Pancreas (tissue), 10 donors: ENCODE results near the gene NR2F6. TPM values are rescaled to one million over a fixed set of nuclear protein-coding genes. Genes with fewer than 3 reads are reported as not detected.
A peak's percentile ranks its signal among the peaks of the same experiment; 100 is the strongest.

Source experiments
- ATAC-seq, 4 donors: fragments of 200-7000 bp; cut with Tn5 transposase; one replicate each; pipeline versions ENCODE4 v1.8.0 to v1.9.1; 2020; ENCODE audit warnings: mild to moderate bottlenecking in 4 of 4, moderate library complexity in 4 of 4
- DNase-seq, 6 donors: peaks; one replicate each; pipeline ENCODE4 v3.0.0-alpha.2; 2020
- FAIRE-seq: peaks from 2 replicates; lab custom pipeline; 2012; peaks lifted over from hg19 to GRCh38; lab: Jason Lieb, UNC
- H3K27ac ChIP-seq, 4 donors: fragments of 200-600 bp; sonication (generic); 1 replicate in 3 of 4; 2 replicates in 1 of 4; pipeline versions ENCODE4 v1.5.0 to v1.8.0; 2020
- H3K27me3 ChIP-seq, 4 donors: fragments of 200-600 bp; one replicate each; pipeline ENCODE4 v1.8.0; 2021
- H3K36me3 ChIP-seq, 3 donors: fragments of 200-600 bp; sonication (generic) in 1 of 3; one replicate each; pipeline versions ENCODE4 v1.5.0 to v1.8.0; 2020 to 2021
- H3K4me1 ChIP-seq, 3 donors: fragments of 200-600 bp; one replicate each; pipeline ENCODE4 v1.8.0; 2021
- H3K4me3 ChIP-seq, 4 donors: fragments of 200-600 bp; sonication (generic) in 2 of 4; one replicate each; pipeline versions ENCODE4 v1.5.0 to v1.8.0; 2020 to 2021
- H3K9me3 ChIP-seq, 4 donors: fragments of 200-600 bp; one replicate each; pipeline ENCODE4 v1.8.0; 2021
- WGBS, 2 donors: extraction: QIAGEN DNeasy Blood & Tissue Kit; methylation state at CpG; one replicate each; pipeline ENCODE4 v1.1.7; 2013; 5-methylcytosine and 5-hydroxymethylcytosine counted together
- intact Hi-C, 3 donors: fragments of 100-400 bp; cut with DNase I; formaldehyde crosslinking; loops; one replicate each; pipeline versions ENCODE4 v1.11.1 to v1.14.2; 2022
- polyA plus RNA-seq, 2 donors: library from polyadenylated mRNA; stranded (reverse); fragments of 200-250 nt; gene quantifications; one replicate each; pipeline ENCODE4 v1.2.3, GENCODE V29; 2013
- total RNA-seq, 6 donors: library from RNA; stranded (reverse); fragmentation: NEBNext Ultra II Directional in 4 of 6; extraction: Animal tissue kit (Norgen Biotek cat#: 25700) in 4 of 6; gene quantifications; one replicate each; pipeline versions ENCODE4 v1.2.1 to v1.2.4, GENCODE V29; 2021 to 2023
- TF ChIP-seq, protein P1 (sequence below), 4 donors: fragments of 200-600 bp; sonication (generic) in 3 of 4; IDR thresholded peaks; one replicate each; pipeline versions ENCODE4 v1.5.0 to v1.8.0; 2021; ENCODE audit warnings: antibody characterized with exemption in 4 of 4
- donor health status: healthy with polysubstance abuse.
- donor health status: DM: no; HTN: no; CAD: no; lungs with moderate emphysema.
- donor health status: DM: no; HTN: no; CAD: no.
- donor health status: control.
- donor health status: control.
- donor health status: Bipolar disorder and iron deficiency.
- donor health status: DM: yes; HTN: yes; CAD: no.
- donor health status: DM: no; HTN: no; CAD: no.
- donor health status: DM: no; HTN: no; CAD: no.
- donor health status: DM: yes; HTN: yes; CAD: no.

NR2F6 gene
- total and polyA plus RNA-seq, 8 donors = 21.3 to 51.2 (median 34.6) TPM

DNA sequence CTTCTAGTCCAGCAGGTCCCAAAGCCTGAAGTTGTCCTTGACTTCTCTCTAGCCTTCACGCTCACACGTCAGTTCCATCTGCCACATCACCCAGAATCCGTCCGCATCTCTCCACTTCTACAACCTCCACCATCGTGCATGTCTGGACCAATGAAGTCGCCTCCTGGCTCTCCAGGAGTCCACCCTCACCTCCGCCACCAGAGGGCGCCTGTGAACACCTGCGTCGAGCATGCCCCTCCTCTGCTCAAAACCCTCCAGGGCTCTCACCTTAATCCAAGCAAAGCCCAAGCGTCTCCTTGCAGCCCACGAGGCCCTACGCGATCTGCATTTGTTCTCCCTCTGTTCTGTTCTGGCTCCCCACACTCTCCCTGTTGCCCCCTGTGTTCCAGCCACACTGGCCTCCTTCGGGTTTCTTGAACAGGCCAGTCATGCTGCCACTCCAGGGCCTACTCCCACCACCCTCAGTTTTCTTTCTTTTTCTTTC, 15.2 kb upstream of the NR2F6 start:
- intact Hi-C loops = no loop called here
- no peak overlapping the region for H3K4me3 ChIP-seq
- ATAC-seq (peak; percentile 92 to 95 (median 93)), FAIRE-seq (no peak), DNase-seq (peak; percentile 82 to 95 (median 91))
- no peaks in the 10 kb centered on the region for H3K36me3 ChIP-seq
- TF ChIP-seq, protein P1, sequence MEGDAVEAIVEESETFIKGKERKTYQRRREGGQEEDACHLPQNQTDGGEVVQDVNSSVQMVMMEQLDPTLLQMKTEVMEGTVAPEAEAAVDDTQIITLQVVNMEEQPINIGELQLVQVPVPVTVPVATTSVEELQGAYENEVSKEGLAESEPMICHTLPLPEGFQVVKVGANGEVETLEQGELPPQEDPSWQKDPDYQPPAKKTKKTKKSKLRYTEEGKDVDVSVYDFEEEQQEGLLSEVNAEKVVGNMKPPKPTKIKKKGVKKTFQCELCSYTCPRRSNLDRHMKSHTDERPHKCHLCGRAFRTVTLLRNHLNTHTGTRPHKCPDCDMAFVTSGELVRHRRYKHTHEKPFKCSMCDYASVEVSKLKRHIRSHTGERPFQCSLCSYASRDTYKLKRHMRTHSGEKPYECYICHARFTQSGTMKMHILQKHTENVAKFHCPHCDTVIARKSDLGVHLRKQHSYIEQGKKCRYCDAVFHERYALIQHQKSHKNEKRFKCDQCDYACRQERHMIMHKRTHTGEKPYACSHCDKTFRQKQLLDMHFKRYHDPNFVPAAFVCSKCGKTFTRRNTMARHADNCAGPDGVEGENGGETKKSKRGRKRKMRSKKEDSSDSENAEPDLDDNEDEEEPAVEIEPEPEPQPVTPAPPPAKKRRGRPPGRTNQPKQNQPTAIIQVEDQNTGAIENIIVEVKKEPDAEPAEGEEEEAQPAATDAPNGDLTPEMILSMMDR (IDR thresholded peaks at IDR 0.05) = peak; percentile 83 to 93 (median 87)
- H3K27me3 ChIP-seq = no peaks in the 10 kb centered on the region
- H3K9me3 ChIP-seq = no peaks in the 10 kb centered on the region
- H3K4me1 ChIP-seq = peaks cover 4 to 19% (median 9%) of the 10 kb centered on the region in 3 donors
- 9 to 10% methylated on average over 15 of the region's 15 CpGs for WGBS, 2 donors
- peak overlapping the region in 3 of 4 donors; percentile 51 to 66 (median 54) for H3K27ac ChIP-seq

DNA sequence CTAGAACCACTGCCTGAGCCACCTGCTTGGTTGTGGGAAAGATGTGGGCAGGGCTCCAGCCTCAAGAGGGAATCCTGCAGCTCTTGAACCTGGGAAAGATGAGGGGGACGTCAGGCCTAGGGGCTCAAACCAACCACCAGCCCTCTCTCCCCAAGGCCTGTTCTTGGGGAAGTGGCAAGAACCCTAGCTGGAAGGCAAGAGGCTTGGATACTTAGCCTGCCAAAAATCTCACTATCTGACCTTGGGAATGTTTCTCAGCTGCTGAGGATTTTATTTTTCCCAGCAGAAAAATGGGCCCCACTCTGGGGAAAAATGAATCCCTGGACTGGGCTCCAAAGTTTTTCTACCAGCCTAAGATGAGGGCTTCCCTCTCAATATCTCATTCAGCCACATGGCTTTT, 14.2 kb upstream of the NR2F6 start:
- WGBS, 2 donors = 26 to 28% methylated on average over 1 of the region's 1 CpG
- no peaks in the 10 kb centered on the region for H3K9me3 ChIP-seq
- peak in 3 of 6 donors; percentile 46 to 67 (median 63) for DNase-seq
- peaks cover 4 to 22% (median 9%) of the 10 kb centered on the region in 3 donors for H3K4me1 ChIP-seq
- H3K27ac ChIP-seq = peak overlapping the region; percentile 54 to 66 (median 58)
- TF ChIP-seq, protein P1 (IDR thresholded peaks at IDR 0.05) = no peak
- no peak for FAIRE-seq
- intact Hi-C loops = no loop called here
- H3K4me3 ChIP-seq = peak overlapping the region in 1 of 4 donors; percentile 6
- no peaks in the 10 kb centered on the region for H3K36me3 ChIP-seq
- peak; percentile 68 to 76 (median 70) for ATAC-seq
- H3K27me3 ChIP-seq = no peaks in the 10 kb centered on the region

DNA sequence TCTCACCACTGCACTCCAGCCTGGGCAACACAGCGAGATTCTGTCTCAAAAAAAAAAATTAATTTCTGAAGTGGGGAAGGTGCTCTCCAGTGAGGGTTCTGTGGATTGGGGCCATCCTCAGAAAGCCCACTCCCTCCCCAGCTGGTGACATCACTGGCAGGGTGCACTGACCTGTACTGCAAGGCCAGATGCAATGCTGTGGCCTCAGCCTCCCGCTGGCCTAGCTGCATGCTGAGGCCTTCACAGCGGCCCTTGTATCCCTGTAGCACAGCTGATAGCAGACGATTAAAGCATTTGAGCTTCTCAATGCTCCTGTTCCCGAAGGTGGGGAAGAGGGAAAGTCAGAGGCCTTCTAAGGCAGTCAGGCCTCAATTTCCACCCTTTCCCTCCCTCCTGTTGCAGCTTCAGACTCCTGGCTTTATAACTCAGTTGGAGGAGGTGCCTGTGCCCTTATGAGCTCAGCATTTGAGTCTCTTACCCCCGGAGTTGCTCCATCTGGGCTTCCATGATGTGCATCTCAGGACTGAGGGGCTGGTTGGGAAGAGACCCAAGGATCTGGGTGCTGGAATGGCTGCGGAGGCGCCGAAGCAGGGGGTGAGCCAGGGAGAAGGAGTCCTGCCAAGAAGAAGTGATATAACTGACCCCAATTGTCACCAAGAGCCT, 13.5 kb upstream of the NR2F6 start:
- ATAC-seq (no peak), FAIRE-seq (no peak), DNase-seq (peak in 1 of 6 donors; percentile 51)
- H3K36me3 ChIP-seq = no peaks in the 10 kb centered on the region
- intact Hi-C loops = no loop called here
- no peaks in the 10 kb centered on the region for H3K9me3 ChIP-seq
- H3K4me3 ChIP-seq = peak overlapping the region in 1 of 4 donors; percentile 6
- WGBS, 2 donors = 49 to 72% methylated on average over 9 of the region's 9 CpGs
- TF ChIP-seq, protein P1 (IDR thresholded peaks at IDR 0.05) = no peak
- H3K27me3 ChIP-seq = no peaks in the 10 kb centered on the region
- peaks cover 4 to 22% (median 9%) of the 10 kb centered on the region in 3 donors for H3K4me1 ChIP-seq
- peak overlapping the region; percentile 54 to 66 (median 58) for H3K27ac ChIP-seq

DNA sequence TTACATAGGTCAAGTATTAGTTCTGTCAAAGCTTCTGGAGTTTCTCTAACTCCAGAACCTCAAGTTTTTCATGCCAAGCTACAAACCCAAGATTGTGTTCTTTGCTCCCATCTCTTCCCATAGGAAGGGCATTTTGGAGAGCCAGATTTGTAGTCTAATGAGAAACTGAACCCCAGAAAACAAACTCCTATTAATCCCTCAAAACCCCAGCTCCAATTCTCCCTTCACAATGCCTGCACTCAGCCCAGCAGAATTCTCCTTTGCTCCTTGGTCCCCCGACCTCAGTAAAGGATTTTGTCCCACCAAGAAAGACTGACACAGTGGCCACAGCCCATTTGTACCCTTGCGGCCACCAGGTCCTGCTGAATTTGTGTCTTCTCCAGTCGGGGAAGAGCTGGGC, 10.4 kb upstream of the NR2F6 start:
- Histone ChIP-seq H3K4me3 (no peak overlapping the region), H3K27me3 (no peaks in the 10 kb centered on the region), H3K36me3 (no peaks in the 10 kb centered on the region), H3K27ac (peak overlapping the region in 1 of 4 donors; percentile 70), H3K9me3 (no peaks in the 10 kb centered on the region), H3K4me1 (peaks cover 4 to 22% (median 9%) of the 10 kb centered on the region in 3 donors)
- DNase-seq = no peak
- TF ChIP-seq, protein P1 (IDR thresholded peaks at IDR 0.05) = no peak
- FAIRE-seq = no peak
- no peak for ATAC-seq
- intact Hi-C loops = no loop called here
- WGBS, 2 donors = 93 to 97% methylated on average over 3 of the region's 3 CpGs
